Endothelial cell (in vitro differentiated cells): ENCODE data around the gene DIO3. TPM values are rescaled to one million over a fixed set of nuclear protein-coding genes. Genes with fewer than 3 reads are reported as not detected.

Source experiments
- DNase-seq: peaks from one replicate; pipeline ENCODE4 v3.0.0; 2021; ENCODE audit warnings: low spot score
- H3K27ac Mint-ChIP-seq: one replicate; pipeline ENCODE4 v1.8.0; 2021; ENCODE audit warnings: mixed read lengths, inconsistent platforms; ENCODE audit not compliant: unreplicated experiment
- H3K27me3 Mint-ChIP-seq: one replicate; pipeline ENCODE4 v1.8.0; 2021; ENCODE audit warnings: mild to moderate bottlenecking, moderate library complexity, mixed read lengths, inconsistent platforms; ENCODE audit not compliant: unreplicated experiment
- H3K36me3 Mint-ChIP-seq: one replicate; pipeline ENCODE4 v1.8.0; 2021; ENCODE audit warnings: mild to moderate bottlenecking, low read depth, mixed read lengths, inconsistent platforms; ENCODE audit not compliant: unreplicated experiment
- H3K4me1 Mint-ChIP-seq: one replicate; pipeline ENCODE4 v1.8.0; 2021; ENCODE audit warnings: mild to moderate bottlenecking, mixed read lengths, inconsistent platforms; ENCODE audit not compliant: unreplicated experiment
- H3K4me3 Mint-ChIP-seq: one replicate; pipeline ENCODE4 v1.8.0; 2021; ENCODE audit warnings: mild to moderate bottlenecking, mixed read lengths, inconsistent platforms; ENCODE audit not compliant: unreplicated experiment
- H3K9me3 Mint-ChIP-seq: one replicate; pipeline ENCODE4 v1.8.0; 2021; ENCODE audit warnings: mixed read lengths, inconsistent platforms; ENCODE audit not compliant: unreplicated experiment
- total RNA-seq: library from RNA; stranded (reverse); fragmentation: NEBNext Ultra II Directional; extraction: Animal tissue kit (Norgen Biotek cat#: 25700); gene quantifications from one replicate; pipeline ENCODE4 v1.2.1, GENCODE V29; 2021; ENCODE audit not compliant: unreplicated experiment
- TF ChIP-seq, protein P1 (sequence below): fragments of 200-600 bp; sonication (generic); IDR thresholded peaks from one replicate; pipeline ENCODE4 v1.5.0; 2021; ENCODE audit warnings: antibody characterized with exemption; ENCODE audit not compliant: unreplicated experiment

The DIO3 gene
- total RNA-seq, 1 donor from 2014 or later, result 6.1 TPM

DNA sequence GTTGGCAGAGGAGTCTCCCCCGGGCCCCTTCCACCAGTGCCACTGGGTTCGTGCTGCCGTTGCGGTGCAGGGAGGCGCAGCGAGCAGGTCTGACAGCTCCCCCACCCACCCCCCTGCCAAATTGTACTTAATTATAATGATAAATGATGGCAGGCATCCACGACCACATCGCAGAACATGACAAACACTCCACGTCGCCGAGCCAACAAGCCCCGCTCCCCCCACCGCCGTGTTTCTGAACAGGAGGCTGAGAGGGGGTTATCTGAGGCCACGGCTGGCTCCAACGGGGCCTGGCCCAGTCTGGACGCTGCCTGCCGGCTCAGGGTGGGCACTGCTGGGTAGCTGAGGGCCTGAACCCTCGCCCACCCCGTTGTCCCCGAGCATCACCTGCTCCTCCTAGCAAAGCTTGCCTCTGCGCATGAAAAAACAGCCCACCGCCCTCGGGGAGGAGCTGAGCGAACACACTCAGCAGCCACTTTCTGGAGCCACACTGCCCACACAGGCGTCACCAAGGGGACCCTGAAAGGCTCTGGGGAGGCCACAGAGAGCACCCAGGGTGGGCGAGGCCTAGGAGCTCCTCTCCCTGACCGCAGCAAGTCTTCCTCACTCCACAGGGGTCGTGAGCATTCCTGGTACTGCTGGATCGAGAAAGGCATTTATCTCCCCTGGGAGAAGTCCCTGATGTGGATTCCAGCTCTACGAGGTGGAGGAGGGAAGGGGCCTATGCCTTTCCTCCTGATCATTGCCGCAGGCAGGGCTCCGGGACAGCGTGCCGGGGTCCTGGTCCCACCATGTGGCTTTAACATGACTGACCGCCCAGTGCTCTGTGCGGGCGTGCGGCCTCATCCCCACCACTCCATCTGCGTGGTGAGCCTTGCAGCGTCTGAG is 35.4 kb upstream of the DIO3 start:
- Mint-ChIP-seq H3K27me3 (peaks cover 20% of the 10 kb centered on the region), H3K4me1 (peaks cover 26% of the 10 kb centered on the region), H3K9me3 (peaks cover 4% of the 10 kb centered on the region), H3K4me3 (no peak overlapping the region), H3K27ac (no peak overlapping the region), H3K36me3 (peaks cover 10% of the 10 kb centered on the region)
- TF ChIP-seq, protein P1, sequence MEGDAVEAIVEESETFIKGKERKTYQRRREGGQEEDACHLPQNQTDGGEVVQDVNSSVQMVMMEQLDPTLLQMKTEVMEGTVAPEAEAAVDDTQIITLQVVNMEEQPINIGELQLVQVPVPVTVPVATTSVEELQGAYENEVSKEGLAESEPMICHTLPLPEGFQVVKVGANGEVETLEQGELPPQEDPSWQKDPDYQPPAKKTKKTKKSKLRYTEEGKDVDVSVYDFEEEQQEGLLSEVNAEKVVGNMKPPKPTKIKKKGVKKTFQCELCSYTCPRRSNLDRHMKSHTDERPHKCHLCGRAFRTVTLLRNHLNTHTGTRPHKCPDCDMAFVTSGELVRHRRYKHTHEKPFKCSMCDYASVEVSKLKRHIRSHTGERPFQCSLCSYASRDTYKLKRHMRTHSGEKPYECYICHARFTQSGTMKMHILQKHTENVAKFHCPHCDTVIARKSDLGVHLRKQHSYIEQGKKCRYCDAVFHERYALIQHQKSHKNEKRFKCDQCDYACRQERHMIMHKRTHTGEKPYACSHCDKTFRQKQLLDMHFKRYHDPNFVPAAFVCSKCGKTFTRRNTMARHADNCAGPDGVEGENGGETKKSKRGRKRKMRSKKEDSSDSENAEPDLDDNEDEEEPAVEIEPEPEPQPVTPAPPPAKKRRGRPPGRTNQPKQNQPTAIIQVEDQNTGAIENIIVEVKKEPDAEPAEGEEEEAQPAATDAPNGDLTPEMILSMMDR, result no peak
- no peak for DNase-seq

DNA sequence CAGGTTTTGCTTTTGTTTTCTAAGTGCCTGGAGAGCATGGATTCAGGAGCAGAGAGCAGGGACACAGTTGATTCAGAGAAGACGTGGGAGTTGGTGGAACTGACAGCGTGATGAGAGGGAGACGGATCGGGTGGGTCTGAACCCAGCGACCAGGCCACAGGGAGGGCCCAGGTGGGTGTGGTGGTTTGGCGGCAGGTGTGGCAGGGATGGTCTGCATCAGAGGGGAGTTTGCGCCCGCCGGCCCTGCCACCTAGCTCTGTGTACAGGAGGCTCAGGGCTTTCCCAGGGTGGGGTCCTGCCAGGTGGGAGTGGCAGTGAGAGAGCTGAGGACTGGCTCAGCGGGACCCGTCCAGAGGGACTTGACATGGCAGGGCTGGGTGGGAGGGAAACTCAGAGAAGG is 33.3 kb upstream of the DIO3 start:
- DNase-seq, result no peak
- peaks cover 30% of the 10 kb centered on the region for H3K4me1 Mint-ChIP-seq
- H3K27ac Mint-ChIP-seq, result no peak overlapping the region
- TF ChIP-seq, protein P1, result no peak
- peaks cover 25% of the 10 kb centered on the region for H3K27me3 Mint-ChIP-seq
- H3K9me3 Mint-ChIP-seq, result peaks cover 4% of the 10 kb centered on the region
- H3K36me3 Mint-ChIP-seq, result peaks cover 10% of the 10 kb centered on the region
- no peak overlapping the region for H3K4me3 Mint-ChIP-seq

DNA sequence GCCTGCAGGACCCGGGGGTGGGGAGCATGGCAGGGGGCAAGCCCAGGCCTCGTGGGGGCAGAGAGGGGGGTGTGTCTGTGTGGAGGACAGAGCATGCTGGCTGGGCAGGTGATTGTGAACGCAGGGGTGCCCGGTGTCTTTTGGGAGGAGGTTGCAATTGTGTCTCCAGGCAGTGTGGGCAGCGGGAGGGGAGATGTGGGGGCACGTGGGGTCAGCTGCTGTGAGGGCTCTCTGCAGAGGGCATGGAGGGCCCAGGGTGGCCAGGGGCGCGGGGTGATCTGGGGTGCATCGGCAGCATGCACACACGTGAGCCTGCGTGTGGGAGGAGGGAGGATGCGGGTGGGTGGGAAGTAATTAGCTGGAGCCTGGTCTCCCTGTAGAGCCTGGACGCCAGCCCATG is 32.2 kb upstream of the DIO3 start:
- no peaks in the 10 kb centered on the region for H3K9me3 Mint-ChIP-seq
- TF ChIP-seq, protein P1, result no peak
- no peak overlapping the region for H3K27ac Mint-ChIP-seq
- H3K4me1 Mint-ChIP-seq, result peaks cover 32% of the 10 kb centered on the region
- peaks cover 21% of the 10 kb centered on the region for H3K27me3 Mint-ChIP-seq
- no peak for DNase-seq
- no peak overlapping the region for H3K4me3 Mint-ChIP-seq
- H3K36me3 Mint-ChIP-seq, result peaks cover 10% of the 10 kb centered on the region

DNA sequence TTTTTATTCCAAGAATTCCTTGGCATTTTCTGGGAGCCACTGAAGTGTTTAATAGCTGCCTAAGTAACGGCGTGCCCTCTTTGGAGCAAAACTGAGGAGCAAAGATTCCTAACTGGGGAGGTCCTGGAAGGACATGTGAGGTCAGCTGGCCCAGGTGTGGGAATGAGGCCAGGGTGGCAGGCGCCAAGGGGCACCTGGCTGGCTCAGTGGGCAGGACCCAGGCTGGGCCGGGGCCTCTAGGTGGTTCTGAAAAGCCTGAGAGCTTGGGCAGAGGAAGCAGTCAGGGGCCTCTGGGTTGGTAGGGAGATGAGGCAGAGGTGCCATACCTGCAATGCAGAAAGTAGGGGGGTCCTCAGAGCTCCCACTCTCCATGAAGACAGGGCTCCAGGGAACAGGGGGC is 27.1 kb upstream of the DIO3 start:
- TF ChIP-seq, protein P1, result no peak
- Mint-ChIP-seq H3K36me3 (peaks cover 6% of the 10 kb centered on the region), H3K27me3 (peaks cover 21% of the 10 kb centered on the region), H3K9me3 (no peaks in the 10 kb centered on the region), H3K4me3 (no peak overlapping the region), H3K27ac (no peak overlapping the region), H3K4me1 (peaks cover 26% of the 10 kb centered on the region)
- DNase-seq, result no peak

DNA sequence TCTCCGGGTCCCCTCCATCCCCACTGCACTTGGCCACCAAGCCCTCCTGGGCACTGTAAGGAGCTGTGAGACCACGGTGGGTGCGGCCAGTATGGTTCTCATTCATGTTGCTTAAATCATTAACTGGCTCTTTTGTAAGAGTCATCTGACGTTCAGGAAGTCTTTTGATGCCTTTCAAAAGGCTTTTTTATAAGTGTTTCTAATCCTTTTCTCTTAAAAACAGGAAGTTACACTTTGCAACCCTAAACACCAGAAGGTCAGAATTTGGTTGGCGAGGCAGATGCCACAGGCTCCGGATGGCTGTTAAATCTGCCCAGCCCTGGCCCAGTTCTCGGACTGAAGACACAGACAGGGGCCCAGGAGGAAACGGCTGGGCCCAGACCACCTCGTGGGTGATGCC is 26.1 kb upstream of the DIO3 start:
- Mint-ChIP-seq H3K27ac (no peak overlapping the region), H3K4me1 (peaks cover 19% of the 10 kb centered on the region), H3K4me3 (no peak overlapping the region), H3K9me3 (no peaks in the 10 kb centered on the region), H3K27me3 (peaks cover 21% of the 10 kb centered on the region), H3K36me3 (peaks cover 4% of the 10 kb centered on the region)
- no peak for DNase-seq
- TF ChIP-seq, protein P1, result no peak
